GM21723 (cell line): Measurements from ENCODE around the gene MEIS2.

Experiments used
- ATAC-seq: cut with Tn5 transposase; IDR thresholded peaks from one replicate; pipeline ENCODE4 v1.9.1; 2021; ENCODE audit warnings: mild to moderate bottlenecking, moderate library complexity; ENCODE audit not compliant: unreplicated experiment

The MEIS2 gene

DNA sequence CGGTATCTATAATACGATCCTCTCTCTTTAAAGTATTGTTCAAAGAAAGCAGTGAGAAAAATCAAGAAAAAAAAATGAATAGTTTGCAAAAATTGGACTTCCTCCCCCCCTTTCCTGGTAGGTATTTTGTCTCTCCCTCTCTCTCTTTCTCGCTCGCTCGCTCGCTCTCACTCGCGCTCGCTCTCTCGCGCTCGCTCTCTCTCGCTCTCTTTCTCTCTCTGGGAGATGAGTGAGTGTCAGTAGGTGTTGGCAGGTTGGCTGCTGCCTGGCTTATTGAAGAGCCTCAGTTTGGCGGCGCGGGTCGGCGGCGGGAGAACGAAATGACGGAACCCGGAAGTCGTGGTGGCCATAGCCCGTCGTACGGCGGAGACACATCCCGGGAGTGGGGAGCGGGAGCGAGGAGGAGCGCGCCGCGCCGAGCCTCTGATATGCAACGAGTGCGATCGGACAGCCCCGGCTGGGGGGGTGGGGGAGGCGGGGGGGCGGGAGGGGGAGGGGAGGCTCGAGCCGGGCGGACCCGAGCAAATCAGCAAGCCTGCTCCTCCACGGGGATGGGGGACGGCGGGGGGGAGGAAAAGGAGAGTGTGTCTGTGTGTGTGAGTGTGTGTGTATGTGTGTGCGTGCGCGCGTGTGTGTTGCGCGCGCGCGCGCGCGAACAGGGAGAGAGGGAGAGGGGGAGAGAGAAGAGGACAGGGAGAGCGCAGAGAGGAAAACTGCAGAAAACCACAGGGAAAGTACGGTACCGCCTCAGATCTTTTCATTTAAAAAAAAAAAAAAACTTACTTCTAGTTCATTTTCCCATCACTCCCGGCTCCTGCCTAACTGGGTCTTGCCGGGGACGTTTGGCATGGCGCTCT is at the start of gene MEIS2:
Gene MEIS2, minus strand, starts transcription at position 441 of the 857 bp plus-strand sequence. CDS start 1,083 bp downstream, outside the sequence.
- ATAC-seq = no peak

DNA sequence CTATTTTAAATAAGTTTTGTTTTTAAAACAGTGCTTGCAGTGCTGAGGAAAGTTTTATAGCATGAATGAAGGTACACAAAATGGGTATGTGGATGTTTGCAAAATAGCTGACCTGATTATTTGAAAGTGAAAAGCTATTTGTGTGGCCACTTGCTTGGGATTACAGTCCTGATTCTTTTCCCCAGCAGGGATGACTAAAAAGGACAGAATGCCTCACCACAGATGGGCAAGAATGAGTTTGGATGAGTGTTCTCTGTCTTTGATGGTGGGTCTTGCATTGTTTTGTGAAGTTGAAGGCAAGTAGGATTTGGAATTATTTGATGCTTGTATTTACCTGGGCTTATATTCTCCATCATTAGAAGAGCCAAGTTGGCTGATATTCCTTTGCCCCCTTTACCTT is 48.8 kb upstream of the MEIS2 start:
- no peak for ATAC-seq

DNA sequence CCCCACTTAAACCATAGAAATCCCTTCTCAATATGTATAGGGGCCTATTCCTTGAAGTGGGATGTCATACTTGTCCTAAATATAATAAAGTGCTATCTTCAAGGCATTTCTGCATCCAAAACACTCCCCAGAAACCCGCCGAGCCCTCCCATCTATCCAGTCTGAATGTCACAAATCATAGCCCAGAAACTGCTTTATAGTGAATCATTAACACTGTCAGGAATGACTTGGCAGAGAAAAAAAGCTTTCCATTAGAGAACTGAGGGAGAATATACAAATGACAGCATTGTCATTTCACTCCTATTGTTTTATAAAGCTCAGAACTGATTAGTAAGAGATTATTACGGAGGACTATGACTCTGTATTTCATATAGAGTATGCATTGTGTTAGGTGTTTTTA is 48.4 kb upstream of the MEIS2 start:
- no peak for ATAC-seq

DNA sequence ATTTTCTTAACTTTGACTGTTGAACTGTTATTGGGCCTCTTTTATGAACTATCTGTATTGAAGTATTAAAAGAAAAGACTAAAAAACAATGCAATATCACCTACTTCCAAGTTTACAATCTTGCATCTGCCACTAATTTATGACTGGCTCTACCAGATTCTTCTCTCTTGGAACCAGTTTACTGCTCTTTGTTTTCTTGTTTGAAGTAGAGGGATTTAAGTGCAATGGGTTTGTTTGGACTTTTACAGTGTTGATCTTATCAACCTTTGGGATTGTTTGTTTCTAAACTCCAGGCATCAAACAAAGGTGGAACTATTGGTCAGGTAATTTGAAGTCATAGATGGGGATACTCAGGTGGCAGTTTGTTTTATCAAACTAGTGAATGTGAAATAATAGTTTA is 43.0 kb upstream of the MEIS2 start:
- ATAC-seq = no peak

DNA sequence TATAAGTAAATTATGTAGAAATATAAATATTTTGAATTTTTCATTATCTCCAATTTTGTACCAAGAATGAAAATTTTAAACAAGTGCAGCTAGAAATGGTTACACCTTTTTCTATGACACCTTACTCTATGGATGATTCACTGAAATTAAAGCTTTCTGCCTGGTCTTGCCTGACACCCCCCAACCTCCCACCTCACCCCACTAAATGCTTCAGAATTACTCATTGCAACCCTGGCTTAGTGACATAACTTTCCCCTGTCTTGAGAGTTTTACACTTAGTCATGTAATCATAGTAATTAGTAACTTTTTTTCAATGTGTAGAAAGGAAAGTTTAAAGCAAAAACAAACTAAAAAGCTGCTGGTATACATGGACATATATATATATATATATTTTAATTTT is 42.0 kb upstream of the MEIS2 start:
- ATAC-seq = no peak

DNA sequence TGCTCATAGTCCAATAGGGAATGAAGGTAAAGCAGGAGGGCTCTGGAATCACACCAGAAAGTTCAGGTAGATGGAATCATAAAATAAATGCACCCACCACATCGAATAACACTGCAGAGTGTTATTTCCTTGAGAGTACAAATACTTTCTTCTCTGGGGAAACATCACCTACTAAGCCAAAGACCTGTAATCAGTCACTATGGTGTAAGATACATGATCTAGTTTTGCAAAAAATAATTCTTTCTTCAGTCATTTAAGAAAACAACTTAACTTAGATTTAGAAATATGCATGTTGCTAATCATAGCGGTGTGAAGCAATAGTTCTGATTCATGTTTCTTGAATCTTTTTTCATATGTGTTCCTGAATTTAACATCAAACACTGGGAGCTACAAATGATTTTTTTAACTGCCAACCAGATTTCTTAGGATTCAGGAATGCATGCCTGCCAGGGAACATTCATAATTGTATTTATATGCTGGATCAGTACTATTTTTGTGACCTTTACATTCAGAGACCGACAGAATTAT is 40.2 kb upstream of the MEIS2 start:
- no peak for ATAC-seq

DNA sequence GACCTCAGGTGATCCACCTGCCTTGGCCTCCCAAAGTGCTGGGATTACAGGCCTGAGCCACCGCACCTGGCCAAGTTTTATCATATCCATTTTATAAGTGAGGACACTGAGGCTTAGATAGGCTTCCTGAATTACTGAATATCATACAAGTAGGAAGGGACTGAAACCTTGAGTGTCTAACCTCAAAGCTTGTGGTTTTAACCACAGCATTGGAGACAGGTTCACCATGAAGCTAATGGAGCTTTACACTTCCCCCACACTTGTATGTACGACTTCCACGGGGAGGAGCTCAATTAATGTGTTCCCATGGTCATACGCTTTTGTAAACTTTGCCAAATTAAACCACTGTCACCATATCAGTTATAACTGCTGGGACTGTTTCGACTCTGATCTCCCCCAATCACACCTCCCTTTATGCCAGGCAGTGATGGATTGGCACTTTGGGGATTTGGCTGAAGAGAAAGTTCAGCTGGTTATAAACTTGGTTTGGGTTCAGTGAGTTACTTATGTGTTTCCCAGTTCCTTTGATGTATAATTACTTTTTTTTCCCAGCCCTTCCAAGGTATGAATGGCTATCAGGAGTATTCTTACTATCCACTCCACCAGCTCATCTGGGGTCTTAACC is 38.4 kb upstream of the MEIS2 start:
- no peak for ATAC-seq

DNA sequence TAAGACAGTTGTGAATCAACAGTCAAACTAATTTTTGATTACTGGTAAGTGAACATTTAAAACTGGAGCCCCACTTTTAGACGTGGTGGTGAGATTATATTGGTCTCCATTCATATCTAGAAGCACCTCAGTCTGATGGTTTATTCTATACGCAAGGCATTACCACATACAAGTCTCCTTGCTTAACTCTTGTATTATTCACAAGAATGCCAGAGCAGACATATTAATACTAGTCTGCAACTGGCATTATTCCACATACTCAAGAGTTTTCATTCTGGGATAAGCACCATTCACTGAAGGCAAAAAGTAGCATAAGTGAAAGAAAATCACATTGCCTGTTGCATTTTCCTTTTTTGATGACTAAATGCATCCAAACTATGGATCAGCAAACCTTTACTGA is 36.9 kb upstream of the MEIS2 start:
- ATAC-seq = no peak

DNA sequence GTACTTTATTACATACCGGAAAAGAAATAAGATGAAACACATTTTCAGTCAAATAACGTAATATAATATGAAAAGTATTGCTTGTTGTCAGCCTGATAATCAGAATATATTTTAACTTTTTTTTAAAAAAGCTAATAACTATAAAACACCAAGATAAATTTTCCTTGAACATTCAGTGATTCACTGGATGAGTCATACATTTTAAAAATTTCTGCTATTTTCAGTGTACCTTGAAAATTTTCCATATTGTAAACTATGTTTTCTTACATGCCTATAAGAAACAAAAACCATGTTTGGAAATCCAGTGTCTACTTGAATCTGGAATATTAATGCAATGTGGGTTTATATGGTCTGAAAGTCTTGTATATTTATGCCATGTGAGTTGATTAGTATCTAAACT is 36.3 kb upstream of the MEIS2 start:
- ATAC-seq = no peak

DNA sequence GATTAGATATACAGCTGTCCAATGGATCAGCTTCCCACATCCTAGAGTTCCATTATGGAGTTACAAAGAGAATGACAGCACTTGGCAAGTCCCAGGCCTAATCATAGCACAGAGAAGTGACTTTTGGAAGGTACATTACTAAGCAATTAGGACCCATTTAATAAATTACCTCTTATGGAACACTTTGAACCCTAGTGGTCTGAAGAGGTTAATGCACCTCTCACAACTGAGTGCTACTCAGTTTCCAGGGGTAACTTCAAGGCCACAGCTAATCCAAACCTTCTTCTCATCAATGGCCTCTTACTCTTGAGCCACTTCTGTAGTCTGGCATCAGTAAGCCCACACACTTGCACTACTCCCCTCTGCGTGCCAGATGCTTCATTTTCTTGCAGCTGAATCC is 34.9 kb upstream of the MEIS2 start:
- peak; percentile 55 for ATAC-seq

DNA sequence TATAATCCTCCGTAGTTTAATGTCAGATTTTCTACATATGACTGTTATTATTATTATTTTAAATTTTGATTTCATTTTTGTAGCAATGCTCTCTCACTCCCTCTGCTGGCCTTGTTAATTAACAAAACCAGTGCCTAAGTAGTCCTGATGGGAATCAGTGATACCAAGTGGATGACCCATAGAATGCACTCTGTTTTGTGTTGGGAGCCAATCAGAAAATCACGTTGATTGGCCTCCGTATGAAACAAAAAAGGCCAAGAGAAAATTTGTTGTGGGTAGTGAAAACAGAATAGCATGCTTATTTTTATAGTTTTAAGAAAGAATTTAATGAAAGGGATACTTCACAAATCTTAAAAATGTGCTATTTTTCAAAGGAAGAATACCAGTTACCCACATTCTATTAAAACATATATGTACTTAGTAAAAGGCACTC is 34.4 kb upstream of the MEIS2 start:
- no peak for ATAC-seq

DNA sequence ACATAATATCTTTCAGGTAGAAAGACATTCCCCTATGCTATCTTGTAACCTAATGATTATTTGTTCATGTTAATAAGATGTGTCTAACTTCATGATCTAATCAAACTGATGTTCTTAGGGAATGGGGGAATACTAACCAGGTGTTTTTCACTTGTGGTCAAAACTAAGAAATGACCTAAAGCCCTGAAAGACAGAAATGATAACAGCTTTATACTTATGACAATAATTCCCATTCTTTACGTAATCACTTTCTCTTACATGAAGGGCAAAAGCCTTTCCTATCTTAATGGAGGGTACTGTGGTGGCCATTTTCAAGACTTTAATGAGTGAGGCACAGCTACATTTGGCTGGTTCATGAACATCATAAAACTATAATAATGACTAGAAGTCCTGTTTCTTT is 33.9 kb upstream of the MEIS2 start:
- no peak for ATAC-seq

DNA sequence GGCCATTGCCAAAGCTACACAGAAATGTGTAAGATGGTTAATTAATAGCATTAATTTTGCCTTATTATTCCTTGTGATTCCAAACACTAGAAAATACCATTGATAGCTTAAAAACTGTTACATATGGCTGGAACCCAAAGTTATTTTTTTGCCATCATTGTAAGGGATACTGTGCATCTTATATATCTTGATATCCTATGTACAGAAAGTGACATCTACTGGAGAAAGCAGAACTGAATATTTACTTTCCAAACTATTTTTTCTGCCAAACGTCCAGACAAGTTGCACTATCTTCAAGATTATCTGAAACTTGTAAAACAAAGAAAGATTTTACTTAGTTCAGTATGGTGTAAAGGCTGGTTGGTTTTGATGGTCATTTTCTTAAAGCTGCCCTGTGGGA is 33.3 kb upstream of the MEIS2 start:
- no peak for ATAC-seq

DNA sequence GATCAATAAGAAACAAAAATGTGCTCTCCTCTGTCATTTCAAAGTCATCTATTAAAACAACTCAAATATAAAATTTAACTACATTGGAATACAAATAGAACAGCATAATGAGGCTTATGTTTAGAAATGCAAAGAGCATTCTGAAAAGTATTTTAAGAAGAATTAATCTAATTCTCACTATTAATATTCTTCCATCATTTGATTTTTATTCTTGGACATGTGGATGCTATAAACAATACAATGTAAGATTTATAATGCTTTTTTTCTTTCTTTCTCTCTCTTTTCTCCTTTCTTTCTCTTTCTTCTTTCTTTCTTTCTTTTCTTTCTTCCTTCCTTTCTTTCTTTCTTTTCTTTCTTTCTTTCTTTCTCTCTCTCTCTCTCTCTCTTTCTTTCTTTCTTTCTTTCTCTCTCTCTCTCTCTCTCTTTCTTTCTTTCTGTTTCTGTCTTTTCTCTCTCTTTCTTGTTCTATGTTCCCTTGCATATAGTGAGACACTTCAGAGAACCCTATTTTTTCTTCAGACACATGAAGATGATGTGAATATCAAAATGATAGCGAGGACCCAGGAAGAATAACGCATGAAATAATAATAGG is 32.6 kb upstream of the MEIS2 start:
- no peak for ATAC-seq

DNA sequence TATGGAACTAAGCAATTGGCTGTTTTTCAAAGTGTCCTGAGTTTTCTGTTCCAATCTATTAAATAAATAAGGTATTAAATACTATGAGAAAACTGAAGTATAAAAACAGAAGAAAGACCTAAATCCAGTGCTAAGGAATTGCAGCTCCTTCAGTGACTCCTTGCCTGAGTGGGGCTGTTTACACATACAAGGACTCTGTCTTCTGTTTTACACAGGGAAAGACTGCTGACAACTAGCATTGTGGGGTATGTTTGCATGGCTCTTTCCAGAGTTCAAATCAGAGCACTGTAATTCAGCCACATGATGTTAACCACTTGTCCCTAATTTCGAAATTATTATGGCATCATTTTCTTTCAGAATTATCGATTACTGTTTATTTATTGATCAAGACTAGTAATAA is 31.3 kb upstream of the MEIS2 start:
- no peak for ATAC-seq

DNA sequence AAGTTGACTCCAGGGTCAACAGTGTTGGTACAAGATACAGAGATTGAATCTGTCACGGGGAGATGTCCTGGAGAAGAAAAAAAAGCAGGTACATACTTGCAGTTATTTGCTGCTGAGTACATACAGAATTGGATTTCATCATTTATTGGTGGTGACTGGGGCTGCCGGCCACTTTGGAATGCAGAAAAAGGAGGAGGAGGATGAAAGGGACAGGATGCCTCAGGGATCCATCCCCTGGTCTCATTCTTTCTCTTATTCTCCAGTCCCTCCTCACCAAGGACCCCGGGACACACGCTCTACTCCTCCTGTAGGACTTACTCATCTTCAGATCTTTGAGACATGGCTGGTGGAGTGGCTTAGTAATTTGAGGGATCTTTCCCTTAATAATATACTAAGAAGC is 30.0 kb upstream of the MEIS2 start:
- no peak for ATAC-seq

DNA sequence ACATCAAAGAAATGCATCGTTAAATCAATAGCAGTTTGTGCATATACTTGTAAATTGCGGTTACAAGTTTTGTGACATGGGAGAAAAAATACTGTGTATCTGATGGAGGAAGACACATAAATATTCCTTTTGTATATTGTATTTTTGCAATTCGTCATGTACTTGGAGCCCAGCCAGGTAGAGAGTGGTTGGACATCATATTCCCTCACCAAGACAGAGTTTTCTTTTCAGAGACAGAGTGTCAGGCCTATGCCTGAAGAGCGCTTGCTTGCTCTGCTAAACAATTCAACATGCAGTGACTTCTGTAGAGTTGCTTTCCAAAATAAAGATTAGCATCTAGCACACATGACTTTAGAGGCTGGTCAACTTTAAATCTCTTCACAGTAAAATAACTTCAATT is 24.8 kb upstream of the MEIS2 start:
- no peak for ATAC-seq

DNA sequence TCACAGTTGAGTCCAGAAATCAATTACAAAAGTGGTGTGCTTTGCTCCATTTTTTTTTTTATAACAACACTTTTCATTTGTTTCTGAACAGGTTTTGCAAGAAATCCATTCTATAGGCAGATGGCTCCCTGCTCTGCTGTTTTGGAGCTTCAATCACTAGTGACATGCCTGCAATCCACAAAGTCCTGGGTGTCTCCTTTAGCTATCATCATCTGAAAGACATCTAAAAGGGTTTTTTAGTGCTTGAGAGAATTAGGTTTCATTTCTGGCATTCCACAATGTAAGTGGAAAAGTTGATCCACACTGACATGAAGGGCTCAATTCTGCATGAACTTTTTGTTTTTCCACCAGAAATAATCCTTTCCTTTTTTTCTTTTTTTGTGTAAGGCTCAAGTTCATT is 24.0 kb upstream of the MEIS2 start:
- ATAC-seq = no peak

DNA sequence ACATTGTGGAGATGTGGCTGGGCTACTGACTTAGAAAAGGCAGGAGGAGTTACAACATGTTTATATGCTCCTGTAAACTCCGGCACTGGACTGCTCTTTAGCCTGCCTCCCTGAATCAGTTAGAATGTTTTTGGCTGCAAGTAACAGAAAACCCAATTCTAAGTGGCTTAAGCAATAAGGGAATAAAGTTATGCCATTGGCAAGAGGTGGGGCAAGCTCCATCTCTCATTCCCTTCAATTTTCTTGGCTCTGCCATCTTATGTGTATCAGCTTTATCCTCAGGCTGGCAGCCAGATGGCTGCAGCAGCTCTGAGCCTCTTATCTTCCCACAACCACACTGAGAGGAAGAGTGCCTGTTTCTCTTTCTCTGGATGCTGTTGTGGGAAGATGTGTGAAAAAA is 22.4 kb upstream of the MEIS2 start:
- ATAC-seq = no peak

DNA sequence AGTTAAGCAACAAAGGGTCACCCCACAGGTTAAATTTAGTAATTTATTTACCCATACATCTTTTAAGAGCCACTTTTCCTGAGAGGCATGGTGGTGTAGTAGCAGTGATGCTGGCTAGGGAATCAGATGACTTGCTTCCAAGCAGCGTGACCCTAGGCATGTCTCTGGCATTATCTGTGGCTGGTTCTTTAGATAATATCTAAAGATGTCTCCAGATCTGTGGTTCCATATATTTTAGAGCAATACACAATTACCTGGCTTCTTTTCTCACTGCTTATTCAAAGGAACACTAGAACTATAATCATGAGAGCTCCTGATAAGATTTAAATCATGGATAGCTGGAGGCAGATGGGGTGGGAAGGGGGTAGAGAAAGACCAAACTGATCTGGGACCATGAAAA is 21.1 kb upstream of the MEIS2 start:
- no peak for ATAC-seq

DNA sequence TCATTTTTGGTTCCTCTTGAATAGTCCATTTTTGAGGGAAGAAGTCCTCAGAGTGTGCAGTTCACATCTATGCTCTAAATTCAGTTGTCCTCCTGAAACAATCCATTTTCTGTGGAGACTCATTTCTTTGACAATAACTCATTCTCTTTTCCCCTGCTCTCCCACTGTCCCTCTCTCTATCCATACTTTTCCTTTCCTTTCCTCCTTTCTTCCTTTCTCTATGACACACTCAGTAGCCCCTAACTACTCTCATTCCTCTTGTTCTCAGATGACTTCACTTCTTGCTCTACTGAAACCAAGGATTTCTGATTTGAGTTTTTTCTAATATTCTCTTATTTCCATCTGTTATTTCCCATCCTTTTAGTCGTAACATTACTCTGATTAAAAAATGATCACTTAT is 16.7 kb upstream of the MEIS2 start:
- ATAC-seq = no peak

DNA sequence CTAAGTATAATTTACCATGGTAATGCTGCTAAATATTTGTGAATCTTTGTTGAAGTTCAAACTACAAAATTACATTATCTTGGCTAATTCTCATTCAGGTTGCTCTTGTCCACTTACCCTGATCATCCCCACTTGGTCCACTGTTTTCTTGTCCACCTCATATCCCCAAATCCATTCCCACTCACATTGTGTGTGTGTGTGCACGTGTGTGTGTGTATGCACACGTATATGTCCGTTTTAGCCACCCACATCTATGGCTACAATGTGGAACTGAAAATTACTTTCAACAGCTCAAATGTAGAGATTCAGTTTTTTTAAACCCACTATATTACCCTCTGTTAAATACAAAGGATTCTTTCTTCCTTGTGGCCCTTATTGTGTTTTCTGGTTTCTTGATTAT is 15.2 kb upstream of the MEIS2 start:
- no peak for ATAC-seq
